ENCODE data around the gene SCRN1.

Gene SCRN1

DNA sequence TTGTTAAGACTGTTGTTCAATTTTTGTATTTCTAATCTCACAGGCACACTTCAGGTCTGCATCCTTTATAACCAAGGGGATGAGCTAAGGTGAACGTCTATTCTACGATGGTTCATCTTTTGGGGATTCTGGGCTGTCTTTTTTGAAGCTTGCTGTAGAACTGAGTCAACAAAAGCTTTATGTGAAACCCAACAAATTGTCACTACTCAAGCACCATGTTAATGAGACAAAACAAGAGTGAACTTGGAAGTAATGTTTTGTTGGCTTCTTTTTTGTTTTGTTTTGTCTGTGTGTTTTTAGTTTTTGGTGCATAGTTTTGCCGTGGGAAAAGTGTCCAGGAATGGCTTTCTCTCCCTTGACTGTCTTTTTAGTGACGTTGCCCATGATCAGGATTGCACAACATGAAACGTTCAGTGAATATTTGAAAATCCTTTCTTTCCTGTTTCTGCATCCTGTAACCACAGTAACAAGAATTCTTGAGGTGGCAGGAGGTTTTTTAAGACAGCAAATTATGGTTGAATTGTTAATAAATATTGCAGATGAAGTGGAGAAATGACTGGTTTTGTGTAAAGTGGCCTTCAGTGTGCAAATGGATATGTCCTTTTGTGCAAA lies 117.7 kb downstream of the SCRN1 start:
- H3K4me1 Mint-ChIP-seq (ENCODE audit: low read depth) = no peaks in the 10 kb centered on the region
- no peak overlapping the region for H3K27ac Mint-ChIP-seq
- no peaks in the 10 kb centered on the region for H3K9me3 Mint-ChIP-seq
- H3K36me3 Mint-ChIP-seq (ENCODE audit: low read depth) = no peaks in the 10 kb centered on the region
- H3K4me3 Mint-ChIP-seq = no peak overlapping the region
- peaks cover 4% of the 10 kb centered on the region for H3K27me3 Mint-ChIP-seq (ENCODE audit: low read depth)

Data from T-helper 1 cell treated with Interleukin-12 subunit alpha and Interleukin-12 subunit beta and Interleukin-4 antibody, amounts not matched to agents 30 μg/mL and 1 μg/mL, for 36 hours (primary cell).